HG02852 (cell line): ENCODE data around the gene C3orf22.

Experiments
- ATAC-seq: cut with Tn5 transposase; IDR thresholded peaks from one replicate; pipeline ENCODE4 v1.9.1; 2021; ENCODE audit warnings: mild to moderate bottlenecking, moderate library complexity; ENCODE audit not compliant: unreplicated experiment

Gene C3orf22

GRCh38 chr3:126557415-126557745 is 1.4 kb downstream of the C3orf22 start:
- ATAC-seq, result no peak

- ATAC-seq, result no peak
Measured at GRCh38 chr3:126556637-126557414, 1.9 kb downstream of the C3orf22 start.

GRCh38 chr3:126555795-126556636 is 2.7 kb downstream of the C3orf22 start:
- ATAC-seq, result no peak

GRCh38 chr3:126554560-126555525 is 3.9 kb downstream of the C3orf22 start:
- no peak for ATAC-seq

GRCh38 chr3:126553284-126554084 is 5.2 kb downstream of the C3orf22 start:
- no peak for ATAC-seq

- ATAC-seq, result no peak
Measured at GRCh38 chr3:126552688-126553283, 5.9 kb downstream of the C3orf22 start.

- no peak for ATAC-seq
Measured at GRCh38 chr3:126551839-126552687, 6.7 kb downstream of the C3orf22 start.

- no peak for ATAC-seq
Measured at GRCh38 chr3:126551121-126551838, 7.5 kb downstream of the C3orf22 start.

- no peak for ATAC-seq
Measured at GRCh38 chr3:126550488-126551051, 8.2 kb downstream of the C3orf22 start.

GRCh38 chr3:126549861-126550487 is 8.8 kb downstream of the C3orf22 start:
- no peak for ATAC-seq

GRCh38 chr3:126548556-126549466 is 9.9 kb downstream of the C3orf22 start:
- no peak for ATAC-seq

- no peak for ATAC-seq
Measured at GRCh38 chr3:126547721-126548120, 11.0 kb downstream of the C3orf22 start.

- ATAC-seq, result no peak
Measured at GRCh38 chr3:126546549-126547239, 12.0 kb downstream of the C3orf22 start.

GRCh38 chr3:126546013-126546412 is 12.7 kb downstream of the C3orf22 start:
- no peak for ATAC-seq

GRCh38 chr3:126545544-126545943 is 13.2 kb downstream of the C3orf22 start:
- no peak for ATAC-seq
